Activated T-helper 2 cell treated with anti-CD3 and anti-CD28 coated beads, Interferon-gamma antibody, Interleukin-2, Interleukin-4, amounts not matched to agents 10 μg/mL and 5 μg/mL and 100 μg/mL, durations not matched to agents 14 hours and 24 hours and 36 hours (primary cell): ENCODE results near the gene RILP. TPM values are rescaled to one million over a fixed set of nuclear protein-coding genes. Genes with fewer than 3 reads are reported as not detected.

Source experiments
- DNase-seq: peaks from one replicate; pipeline ENCODE4 v3.0.0; 2021; ENCODE audit warnings: low spot score
- H3K27ac Mint-ChIP-seq: one replicate; pipeline ENCODE4 v1.8.0; 2021; ENCODE audit warnings: mixed read lengths
- H3K27me3 Mint-ChIP-seq: one replicate; pipeline ENCODE4 v1.8.0; 2021; ENCODE audit warnings: low read depth, mixed read lengths
- H3K36me3 Mint-ChIP-seq: one replicate; pipeline ENCODE4 v1.8.0; 2021; ENCODE audit warnings: low read depth, mixed read lengths
- H3K4me1 Mint-ChIP-seq: one replicate; pipeline ENCODE4 v1.8.0; 2021; ENCODE audit warnings: low read depth, mixed read lengths
- H3K4me3 Mint-ChIP-seq: one replicate; pipeline ENCODE4 v1.8.0; 2021; ENCODE audit warnings: low read depth, mild to moderate bottlenecking, moderate library complexity, mixed read lengths
- H3K9me3 Mint-ChIP-seq: one replicate; pipeline ENCODE4 v1.8.0; 2021; ENCODE audit warnings: mixed read lengths
- intact Hi-C: fragments of 100-400 bp; cut with micrococcal nuclease; formaldehyde crosslinking; loops from one replicate; pipeline ENCODE4 v1.15.1; 2023
- total RNA-seq: library from RNA; stranded (reverse); gene quantifications from 2 replicates; pipeline ENCODE4 v1.2.3, GENCODE V29; 2022

RILP gene
- total RNA-seq, 1 donor from 2014 or later = 8.9 TPM

GRCh38 chr17:1601571-1601970 is 48.1 kb downstream of the RILP start:
- H3K9me3 Mint-ChIP-seq = peaks cover 7% of the 10 kb centered on the region
- intact Hi-C loops = no loop called here
- no peaks in the 10 kb centered on the region for H3K36me3 Mint-ChIP-seq
- no peak overlapping the region for H3K4me3 Mint-ChIP-seq
- no peak overlapping the region for H3K27ac Mint-ChIP-seq
- no peaks in the 10 kb centered on the region for H3K27me3 Mint-ChIP-seq
- peaks cover 11% of the 10 kb centered on the region for H3K4me1 Mint-ChIP-seq
- DNase-seq = no peak

DNA sequence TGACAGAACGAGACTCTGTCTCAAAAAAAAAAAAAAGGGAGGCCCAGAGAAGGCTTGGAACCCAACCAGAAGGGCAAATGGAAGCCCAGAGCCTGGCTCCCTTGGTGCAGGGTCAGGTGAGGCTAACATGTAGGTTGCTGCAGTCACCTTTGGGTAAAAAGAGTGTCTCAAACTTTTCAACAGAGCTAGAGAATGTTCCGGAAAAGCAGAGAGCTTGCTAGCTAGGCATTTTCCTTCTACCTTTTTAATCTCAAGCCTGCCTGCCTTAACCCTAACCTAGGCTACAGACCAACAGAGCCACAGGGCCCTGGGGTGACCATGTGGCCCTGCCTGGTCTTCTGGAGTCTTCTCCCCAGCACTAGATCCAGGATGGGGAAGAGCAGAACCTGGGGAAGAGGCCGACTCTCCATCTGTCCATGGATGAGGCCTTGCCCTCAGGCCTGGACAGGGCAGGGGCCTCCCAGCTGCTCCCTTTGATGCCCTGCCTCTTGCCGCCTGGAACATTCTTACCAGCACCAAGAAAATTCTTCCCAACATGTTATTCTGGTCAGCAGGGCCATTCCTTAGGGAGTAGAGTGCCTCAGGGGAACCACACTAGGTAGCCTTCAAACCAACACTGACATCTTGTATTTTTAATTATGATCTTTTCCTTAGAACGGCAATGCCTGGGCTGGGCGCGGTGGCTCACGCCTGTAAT is 51.1 kb downstream of the RILP start:
- H3K36me3 Mint-ChIP-seq = no peaks in the 10 kb centered on the region
- no peak for DNase-seq

DNA sequence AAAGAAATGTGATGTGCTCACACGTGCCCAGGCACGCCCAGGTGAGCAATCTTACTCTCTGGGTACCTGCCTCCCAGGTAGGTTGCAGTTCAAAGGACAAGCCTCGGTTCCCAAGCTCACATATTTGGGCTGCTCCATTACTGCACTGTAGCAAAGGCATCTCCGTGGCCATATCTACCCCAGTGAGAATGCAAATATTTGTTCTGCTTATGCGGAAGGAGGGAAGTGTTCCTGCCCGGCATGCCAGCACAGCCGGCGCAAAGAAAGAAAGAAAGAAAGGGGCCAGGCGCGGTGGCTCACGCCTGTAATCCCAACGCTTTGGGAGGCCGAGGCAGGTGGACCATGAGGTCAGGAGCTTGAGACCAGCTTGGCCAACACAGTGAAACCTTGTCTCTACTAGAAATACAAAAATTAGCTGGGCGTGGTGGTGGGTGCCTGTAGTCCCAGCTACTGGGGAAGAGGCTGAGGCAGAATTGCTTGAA is 51.8 kb downstream of the RILP start:
- no peaks in the 10 kb centered on the region for H3K27me3 Mint-ChIP-seq
- intact Hi-C loops = no loop called here
- H3K27ac Mint-ChIP-seq = no peak overlapping the region
- no peak overlapping the region for H3K4me3 Mint-ChIP-seq
- H3K36me3 Mint-ChIP-seq = no peaks in the 10 kb centered on the region
- DNase-seq = no peak
- peaks cover 7% of the 10 kb centered on the region for H3K9me3 Mint-ChIP-seq
- H3K4me1 Mint-ChIP-seq = no peaks in the 10 kb centered on the region

More for the DNA sequence above, 51.1 kb downstream of the RILP start:
- Mint-ChIP-seq H3K4me3 (no peak overlapping the region), H3K27ac (no peak overlapping the region), H3K9me3 (peaks cover 7% of the 10 kb centered on the region), H3K27me3 (no peaks in the 10 kb centered on the region), H3K4me1 (no peaks in the 10 kb centered on the region)
- intact Hi-C loops = no loop called here

Other genes with a start within 250 kb of the RILP start
- 499 and 501 TPM in 2 replicates for gene YWHAE, start 249.6 kb downstream of the RILP start, total RNA-seq
- 22.2 and 22.6 TPM in 2 replicates for gene CRK, start 193.6 kb downstream of the RILP start, total RNA-seq
- gene MYO1C, start 157.2 kb downstream of the RILP start, total RNA-seq = 54.3 and 55.1 TPM in 2 replicates
- gene INPP5K, start 133.3 kb downstream of the RILP start, total RNA-seq = 26.2 and 31.0 TPM in 2 replicates
- 70.8 and 71.6 TPM in 2 replicates for gene PITPNA, start 87.1 kb downstream of the RILP start, total RNA-seq
- 2.3 and 2.4 TPM in 2 replicates for gene SLC43A2, start 21.0 kb downstream of the RILP start, total RNA-seq
- gene SCARF1, start 4.1 kb downstream of the RILP start, total RNA-seq = 3.3 and 3.4 TPM in 2 replicates
- 435 and 439 TPM in 2 replicates for gene PRPF8, start 35.0 kb upstream of the RILP start, total RNA-seq
- gene TLCD2, start 60.5 kb upstream of the RILP start, total RNA-seq = 0.09 and 0.30 TPM in 2 replicates
- gene WDR81, start 74.8 kb upstream of the RILP start, total RNA-seq = 16.9 and 17.3 TPM in 2 replicates
- 0.14 TPM in 1 of 2 replicates, not detected in the other for gene SERPINF2, start 93.0 kb upstream of the RILP start, total RNA-seq
- not detected in 2 replicates for gene SERPINF1, start 112.2 kb upstream of the RILP start, total RNA-seq
- 26.9 and 31.0 TPM in 2 replicates for gene SMYD4, start 180.0 kb upstream of the RILP start, total RNA-seq
- gene RPA1, start 180.1 kb upstream of the RILP start, total RNA-seq = 229 and 243 TPM in 2 replicates